Measurements from ENCODE around the gene STAT3. TPM values are rescaled to one million over a fixed set of nuclear protein-coding genes. Genes with fewer than 3 reads are reported as not detected.
"Not testable (repeated sequence)": the region's sequence is repeated elsewhere in the genome, so short reads cannot be mapped to it uniquely, and the experiment has no call there.

STAT3 gene
- total RNA-seq, 1 donor from 2014 or later: 281 TPM

- H3K9me3 Mint-ChIP-seq (ENCODE audit: unreplicated experiment): no peaks in the 10 kb centered on the region
- H3K27me3 Mint-ChIP-seq (ENCODE audit: unreplicated experiment): no peaks in the 10 kb centered on the region
- peaks cover 58% of the 10 kb centered on the region for H3K4me1 Mint-ChIP-seq (ENCODE audit: unreplicated experiment)
- no peak for DNase-seq (ENCODE audit: extremely low spot score, unreplicated experiment)
- no peak for TF ChIP-seq CTCF (IDR thresholded peaks at IDR 0.05)
- peak overlapping the region; percentile 63 for H3K4me3 Mint-ChIP-seq (ENCODE audit: unreplicated experiment)
- peak overlapping the region; percentile 89 for H3K27ac Mint-ChIP-seq (ENCODE audit: unreplicated experiment)
- peaks cover 11% of the 10 kb centered on the region for H3K36me3 Mint-ChIP-seq (ENCODE audit: unreplicated experiment)
Observed at GRCh38 chr17:42378959-42379594, 9.2 kb downstream of the STAT3 start.

GRCh38 chr17:42378359-42378958, 9.8 kb downstream of the STAT3 start:
- Mint-ChIP-seq H3K36me3 (ENCODE audit: unreplicated experiment) (peaks cover 11% of the 10 kb centered on the region), H3K9me3 (ENCODE audit: unreplicated experiment) (no peaks in the 10 kb centered on the region), H3K4me1 (ENCODE audit: unreplicated experiment) (peaks cover 54% of the 10 kb centered on the region), H3K27me3 (ENCODE audit: unreplicated experiment) (no peaks in the 10 kb centered on the region), H3K4me3 (ENCODE audit: unreplicated experiment) (peak overlapping the region; percentile 63), H3K27ac (ENCODE audit: unreplicated experiment) (peak overlapping the region; percentile 89)
- TF ChIP-seq CTCF (IDR thresholded peaks at IDR 0.05): no peak
- DNase-seq (ENCODE audit: extremely low spot score, unreplicated experiment): no peak

GRCh38 chr17:42373896-42374295, 14.3 kb downstream of the STAT3 start:
- no peak overlapping the region for H3K4me3 Mint-ChIP-seq (ENCODE audit: unreplicated experiment)
- peaks cover 16% of the 10 kb centered on the region for H3K36me3 Mint-ChIP-seq (ENCODE audit: unreplicated experiment)
- no peaks in the 10 kb centered on the region for H3K27me3 Mint-ChIP-seq (ENCODE audit: unreplicated experiment)
- no peaks in the 10 kb centered on the region for H3K9me3 Mint-ChIP-seq (ENCODE audit: unreplicated experiment)
- no peak overlapping the region for H3K27ac Mint-ChIP-seq (ENCODE audit: unreplicated experiment)
- TF ChIP-seq CTCF (IDR thresholded peaks at IDR 0.05): no peak
- no peak for DNase-seq (ENCODE audit: extremely low spot score, unreplicated experiment)
- H3K4me1 Mint-ChIP-seq (ENCODE audit: unreplicated experiment): peaks cover 31% of the 10 kb centered on the region

GRCh38 chr17:42372142-42372541, 16.1 kb downstream of the STAT3 start:
- H3K36me3 Mint-ChIP-seq (ENCODE audit: unreplicated experiment): peaks cover 16% of the 10 kb centered on the region
- H3K4me3 Mint-ChIP-seq (ENCODE audit: unreplicated experiment): no peak overlapping the region
- TF ChIP-seq CTCF (IDR thresholded peaks at IDR 0.05): no peak
- H3K4me1 Mint-ChIP-seq (ENCODE audit: unreplicated experiment): peaks cover 31% of the 10 kb centered on the region
- H3K9me3 Mint-ChIP-seq (ENCODE audit: unreplicated experiment): no peaks in the 10 kb centered on the region
- H3K27ac Mint-ChIP-seq (ENCODE audit: unreplicated experiment): no peak overlapping the region
- DNase-seq (ENCODE audit: extremely low spot score, unreplicated experiment): no peak
- no peaks in the 10 kb centered on the region for H3K27me3 Mint-ChIP-seq (ENCODE audit: unreplicated experiment)

GRCh38 chr17:42368797-42369561, 19.3 kb downstream of the STAT3 start:
- not testable (repeated sequence) for DNase-seq (ENCODE audit: extremely low spot score, unreplicated experiment)
- Mint-ChIP-seq H3K36me3 (ENCODE audit: unreplicated experiment) (peaks cover 13% of the 10 kb centered on the region), H3K27ac (ENCODE audit: unreplicated experiment) (peak overlapping the region; percentile 34)

GRCh38 chr17:42368310-42368709, 19.9 kb downstream of the STAT3 start:
- not testable (repeated sequence) for H3K36me3 Mint-ChIP-seq (ENCODE audit: unreplicated experiment); H3K27me3 Mint-ChIP-seq (ENCODE audit: unreplicated experiment); H3K4me3 Mint-ChIP-seq (ENCODE audit: unreplicated experiment); DNase-seq (ENCODE audit: extremely low spot score, unreplicated experiment); H3K9me3 Mint-ChIP-seq (ENCODE audit: unreplicated experiment)
- Mint-ChIP-seq H3K4me1 (ENCODE audit: unreplicated experiment) (peaks cover 61% of the 10 kb centered on the region), H3K27ac (ENCODE audit: unreplicated experiment) (peak overlapping the region; percentile 66)

More at GRCh38 chr17:42368797-42369561, 19.3 kb downstream of the STAT3 start:
- H3K4me1 Mint-ChIP-seq (ENCODE audit: unreplicated experiment): peaks cover 54% of the 10 kb centered on the region
- H3K27me3 Mint-ChIP-seq (ENCODE audit: unreplicated experiment); H3K4me3 Mint-ChIP-seq (ENCODE audit: unreplicated experiment); H3K9me3 Mint-ChIP-seq (ENCODE audit: unreplicated experiment): not testable (repeated sequence)

- not testable (repeated sequence) for H3K27me3 Mint-ChIP-seq (ENCODE audit: unreplicated experiment)
- H3K27ac Mint-ChIP-seq (ENCODE audit: unreplicated experiment): peak overlapping the region; percentile 92
Observed at GRCh38 chr17:42366176-42367023, 21.8 kb downstream of the STAT3 start.

More at GRCh38 chr17:42366176-42367023, 21.8 kb downstream of the STAT3 start:
- H3K4me3 Mint-ChIP-seq (ENCODE audit: unreplicated experiment): peak overlapping the region; percentile 39
- H3K36me3 Mint-ChIP-seq (ENCODE audit: unreplicated experiment); H3K9me3 Mint-ChIP-seq (ENCODE audit: unreplicated experiment); DNase-seq (ENCODE audit: extremely low spot score, unreplicated experiment): not testable (repeated sequence)
- peaks cover 80% of the 10 kb centered on the region for H3K4me1 Mint-ChIP-seq (ENCODE audit: unreplicated experiment)
